Loucy (cell line): Measurements from ENCODE around the gene P2RX1.

Experiments
- H2AFZ ChIP-seq: fragments of 200-600 bp; sonication (generic); 2 replicates; pipeline ENCODE4 v1.6.0; 2016; ENCODE audit warnings: antibody characterized with exemption, mild to moderate bottlenecking, low read length, moderate library complexity
- H3F3A ChIP-seq: fragments of 200-600 bp; 2 replicates; pipeline ENCODE4 v1.6.0; 2016; ENCODE audit warnings: antibody characterized with exemption, low read depth, mild to moderate bottlenecking
- H3K27me3 ChIP-seq: fragments of 200-600 bp; sonication (generic); 2 replicates; pipeline ENCODE4 v1.6.1; 2014; ENCODE audit warnings: low read length, mild to moderate bottlenecking; ENCODE audit not compliant: insufficient read depth, poor library complexity, severe bottlenecking
- H3K36me3 ChIP-seq: fragments of 200-600 bp; sonication (generic); 2 replicates; pipeline ENCODE4 v1.6.1; 2016; ENCODE audit warnings: low read length; ENCODE audit not compliant: insufficient read depth
- H3K4me1 ChIP-seq: fragments of 200-600 bp; sonication (generic); 2 replicates; pipeline ENCODE4 v1.5.1; 2014; ENCODE audit warnings: low read length, mild to moderate bottlenecking; ENCODE audit not compliant: insufficient read depth, poor library complexity, severe bottlenecking
- H3K4me2 ChIP-seq: fragments of 200-600 bp; sonication (generic); 2 replicates; pipeline ENCODE4 v1.6.0; 2014; ENCODE audit warnings: antibody characterized with exemption, low read length, low read depth, mild to moderate bottlenecking; ENCODE audit not compliant: poor library complexity, severe bottlenecking
- H3K4me3 ChIP-seq: fragments of 200-600 bp; sonication (generic); 2 replicates; pipeline ENCODE4 v1.5.1; 2014; ENCODE audit warnings: low read length, mild to moderate bottlenecking, mixed read lengths; ENCODE audit not compliant: poor library complexity, severe bottlenecking
- H3K79me2 ChIP-seq: fragments of 200-600 bp; sonication (generic); 2 replicates; pipeline ENCODE4 v1.6.1; 2014; ENCODE audit warnings: low read length; ENCODE audit not compliant: insufficient read depth
- H3K9ac ChIP-seq: fragments of 200-600 bp; sonication (generic); 2 replicates; pipeline ENCODE4 v1.6.0; 2014; ENCODE audit warnings: mild to moderate bottlenecking, low read depth, low read length, moderate library complexity; ENCODE audit not compliant: poor library complexity, severe bottlenecking
- H3K9me2 ChIP-seq: fragments of 200-600 bp; sonication (generic); replicated peaks from 2 replicates; pipeline ENCODE4 v1.6.1; 2016; ENCODE audit warnings: low read depth, low read length, mixed read lengths
- H3K9me3 ChIP-seq: fragments of 200-600 bp; sonication (generic); 2 replicates; pipeline ENCODE4 v1.6.1; 2014; ENCODE audit warnings: mild to moderate bottlenecking, antibody characterized with exemption, low read length, low read depth; ENCODE audit not compliant: insufficient read depth
- H4K20me1 ChIP-seq: fragments of 200-600 bp; sonication (generic); 2 replicates; pipeline ENCODE4 v1.6.0; 2014; ENCODE audit warnings: antibody characterized with exemption, low read length, mild to moderate bottlenecking; ENCODE audit not compliant: insufficient read depth, poor library complexity, severe bottlenecking
- EZH2phosphoT487 ChIP-seq: fragments of 200-600 bp; IDR thresholded peaks from 2 replicates; pipeline ENCODE4 v1.6.1; 2018; ENCODE audit warnings: antibody characterized with exemption, mild to moderate bottlenecking, moderate library complexity, borderline replicate concordance
- TF ChIP-seq, protein P1 (sequence below): fragments of 200-600 bp; sonication (generic); conservative IDR thresholded peaks from 2 replicates; pipeline ENCODE4 v1.5.1; 2014; ENCODE audit warnings: mild to moderate bottlenecking, antibody characterized with exemption, low read length

P2RX1 gene

DNA sequence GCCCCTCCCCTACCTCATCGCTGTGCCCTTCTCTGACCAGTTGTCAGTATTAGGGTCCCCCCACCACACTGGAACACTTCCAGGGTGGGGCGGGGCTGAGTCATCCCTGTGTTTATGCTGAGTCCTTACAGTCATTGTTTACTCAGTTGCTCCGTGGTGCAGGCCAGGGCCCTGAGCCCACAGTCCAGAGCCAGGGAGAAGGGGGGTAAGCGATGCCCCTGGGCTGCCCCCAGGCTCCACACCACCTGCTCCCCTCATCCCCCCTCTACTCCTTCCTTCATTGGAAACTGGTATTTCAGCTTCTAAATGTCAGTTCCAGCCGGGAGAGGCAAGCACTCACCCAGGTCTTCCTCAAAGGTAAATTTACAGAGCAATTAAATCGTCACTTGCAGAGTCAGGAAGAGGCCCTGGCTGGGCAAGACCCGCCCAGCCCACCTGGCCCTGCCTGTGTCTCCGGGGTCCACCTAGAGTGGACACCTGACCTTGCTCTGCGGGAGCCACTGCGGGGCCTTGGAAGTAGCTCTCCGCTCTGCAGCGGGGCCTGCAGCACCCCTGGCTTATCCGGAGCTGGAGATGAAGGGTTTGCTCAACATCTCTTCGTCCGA, 43.1 kb upstream of the P2RX1 start:
- Histone ChIP-seq H3K27me3 (no peaks in the 10 kb centered on the region), H3K36me3 (peaks cover 19% of the 10 kb centered on the region; the same call in 1 of the 2 replicates), H3K4me3 (peak overlapping the region; percentile 93), H3K4me2 (peak overlapping the region; percentile 98), H3K4me1 (peaks cover 53% of the 10 kb centered on the region), H3K9me2 (no peaks in the 10 kb centered on the region), H3K79me2 (peaks cover 92% of the 10 kb centered on the region), H2AFZ (no peak overlapping the region), H3F3A (no peaks in the 10 kb centered on the region), H3K9ac (peak overlapping the region; percentile 97), H4K20me1 (peaks cover 74% of the 10 kb centered on the region), H3K9me3 (no peaks in the 10 kb centered on the region)
- TF ChIP-seq, protein P1, sequence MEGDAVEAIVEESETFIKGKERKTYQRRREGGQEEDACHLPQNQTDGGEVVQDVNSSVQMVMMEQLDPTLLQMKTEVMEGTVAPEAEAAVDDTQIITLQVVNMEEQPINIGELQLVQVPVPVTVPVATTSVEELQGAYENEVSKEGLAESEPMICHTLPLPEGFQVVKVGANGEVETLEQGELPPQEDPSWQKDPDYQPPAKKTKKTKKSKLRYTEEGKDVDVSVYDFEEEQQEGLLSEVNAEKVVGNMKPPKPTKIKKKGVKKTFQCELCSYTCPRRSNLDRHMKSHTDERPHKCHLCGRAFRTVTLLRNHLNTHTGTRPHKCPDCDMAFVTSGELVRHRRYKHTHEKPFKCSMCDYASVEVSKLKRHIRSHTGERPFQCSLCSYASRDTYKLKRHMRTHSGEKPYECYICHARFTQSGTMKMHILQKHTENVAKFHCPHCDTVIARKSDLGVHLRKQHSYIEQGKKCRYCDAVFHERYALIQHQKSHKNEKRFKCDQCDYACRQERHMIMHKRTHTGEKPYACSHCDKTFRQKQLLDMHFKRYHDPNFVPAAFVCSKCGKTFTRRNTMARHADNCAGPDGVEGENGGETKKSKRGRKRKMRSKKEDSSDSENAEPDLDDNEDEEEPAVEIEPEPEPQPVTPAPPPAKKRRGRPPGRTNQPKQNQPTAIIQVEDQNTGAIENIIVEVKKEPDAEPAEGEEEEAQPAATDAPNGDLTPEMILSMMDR, result no peak
- no peak for TF ChIP-seq EZH2phosphoT487

DNA sequence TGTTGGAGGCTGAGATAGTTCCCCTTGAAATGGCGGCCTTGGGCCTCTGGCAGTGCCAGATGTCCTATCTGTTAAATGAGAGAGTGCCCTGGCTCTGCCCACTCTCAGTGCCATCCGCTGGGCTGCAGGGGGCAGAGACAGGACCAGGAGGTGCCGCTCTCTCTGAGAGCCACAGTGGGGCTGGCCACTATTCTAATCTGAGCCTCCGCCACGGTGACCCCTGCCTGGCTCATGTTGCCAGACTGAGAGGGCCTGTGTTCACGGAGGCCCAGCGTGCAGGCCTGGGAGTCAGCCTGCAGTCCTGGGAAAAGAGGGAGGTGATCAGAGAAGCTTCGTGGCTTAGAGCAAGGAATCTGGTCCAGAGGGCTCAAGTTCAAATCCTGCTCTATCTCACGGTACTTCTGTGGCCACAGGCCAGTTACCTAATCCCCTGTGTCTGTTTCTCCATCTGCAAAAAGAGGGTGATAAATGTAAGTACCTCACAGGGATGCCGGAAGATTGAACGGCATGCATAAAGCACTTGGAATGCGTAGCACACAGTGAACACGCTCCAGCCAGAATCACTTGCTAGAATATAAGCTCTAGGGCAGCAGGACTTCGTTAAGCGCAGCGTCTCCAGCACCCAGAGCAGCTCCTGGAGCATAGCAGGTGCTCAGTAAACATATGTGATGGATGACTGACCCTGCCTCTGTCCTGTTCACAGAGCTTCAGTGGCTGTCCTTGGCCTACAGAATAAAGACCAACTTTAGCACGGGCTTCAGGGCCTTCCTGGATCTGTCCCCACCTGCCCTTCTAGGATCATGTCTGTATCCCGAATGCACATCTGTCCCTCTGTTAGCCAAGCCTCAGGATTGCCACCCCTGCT, 41.7 kb upstream of the P2RX1 start:
- peak overlapping the region; percentile 4 for H3K4me2 ChIP-seq
- peaks cover 97% of the 10 kb centered on the region for H3K79me2 ChIP-seq
- H4K20me1 ChIP-seq, result peaks cover 82% of the 10 kb centered on the region

DNA sequence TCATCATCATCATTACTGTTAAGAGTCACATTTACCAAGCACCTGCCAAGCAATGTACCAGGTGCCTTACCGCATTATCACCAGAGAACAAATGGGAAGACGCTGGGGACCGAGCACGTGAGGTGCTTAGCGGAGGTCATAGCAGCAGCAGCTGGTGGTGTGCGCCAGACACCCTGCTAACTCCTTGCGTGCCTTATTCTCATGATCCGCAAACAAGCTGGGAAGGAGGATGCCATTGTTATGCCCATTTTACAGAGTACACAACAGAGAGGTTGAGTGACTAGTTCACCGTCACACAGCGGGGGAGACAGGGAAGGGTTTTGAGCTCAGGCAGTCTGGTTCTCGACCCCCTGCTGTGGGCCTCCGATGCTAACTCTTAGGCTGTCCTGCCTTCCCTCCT, 40.7 kb upstream of the P2RX1 start:
- H2AFZ ChIP-seq, result no peak overlapping the region
- no peaks in the 10 kb centered on the region for H3K9me2 ChIP-seq
- no peak overlapping the region for H3K9ac ChIP-seq
- peak overlapping the region; percentile 4 for H3K4me2 ChIP-seq
- no peaks in the 10 kb centered on the region for H3K9me3 ChIP-seq
- H3K4me3 ChIP-seq, result no peak overlapping the region
- H4K20me1 ChIP-seq, result peaks cover 78% of the 10 kb centered on the region
- H3K36me3 ChIP-seq, result peaks cover 22% of the 10 kb centered on the region; the same call in 1 of the 2 replicates
- H3K27me3 ChIP-seq, result no peaks in the 10 kb centered on the region
- peaks cover 91% of the 10 kb centered on the region for H3K79me2 ChIP-seq
- peaks cover 43% of the 10 kb centered on the region for H3K4me1 ChIP-seq
- TF ChIP-seq, protein P1, result no peak
- TF ChIP-seq EZH2phosphoT487, result no peak
- H3F3A ChIP-seq, result no peaks in the 10 kb centered on the region

More for the DNA sequence above, 41.7 kb upstream of the P2RX1 start:
- H3K9me2 ChIP-seq, result no peaks in the 10 kb centered on the region
- H2AFZ ChIP-seq, result no peak overlapping the region
- peaks cover 50% of the 10 kb centered on the region for H3K4me1 ChIP-seq
- no peak overlapping the region for H3K4me3 ChIP-seq
- H3K27me3 ChIP-seq, result no peaks in the 10 kb centered on the region
- H3F3A ChIP-seq, result no peaks in the 10 kb centered on the region
- peaks cover 19% of the 10 kb centered on the region; the same call in 1 of the 2 replicates for H3K36me3 ChIP-seq
- TF ChIP-seq EZH2phosphoT487, result no peak
- TF ChIP-seq, protein P1, result no peak
- H3K9me3 ChIP-seq, result no peaks in the 10 kb centered on the region
- H3K9ac ChIP-seq, result no peak overlapping the region
